ENCODE results near the gene P2RX7. TPM values are rescaled to one million over a fixed set of nuclear protein-coding genes. Genes with fewer than 3 reads are reported as not detected.
A peak's percentile ranks its signal among the peaks of the same experiment; 100 is the strongest.
"Not testable (repeated sequence)": the region's sequence is repeated elsewhere in the genome, so short reads cannot be mapped to it uniquely, and the experiment has no call there.

P2RX7 gene
- total and polyA plus RNA-seq, 8 donors = 0.77 to 8.8 (median 1.4) TPM

GRCh38 chr12:121138284-121138683 is 5.6 kb downstream of the P2RX7 start:
- DNase-seq (no peak), ATAC-seq (no peak), FAIRE-seq (no peak)
- Histone ChIP-seq H3K27ac (no peak overlapping the region), H3K4me3 (no peak overlapping the region), H3K27me3 (no peaks in the 10 kb centered on the region), H3K36me3 (no peaks in the 10 kb centered on the region), H3K4me1 (peaks cover 0 to 6% (median 0%) of the 10 kb centered on the region in 3 donors), H3K9me3 (no peaks in the 10 kb centered on the region)
- intact Hi-C loops (cut with DNase I) = no loop called here
- WGBS, 2 donors = 92 to 93% methylated on average over 5 of the region's 5 CpGs
- TF ChIP-seq CTCF (IDR thresholded peaks at IDR 0.05) = no peak

GRCh38 chr12:121139286-121139685 is 6.6 kb downstream of the P2RX7 start:
- H3K36me3 ChIP-seq = no peaks in the 10 kb centered on the region
- DNase-seq = no peak
- intact Hi-C loops (cut with DNase I) = no loop called here

GRCh38 chr12:121142171-121142950 is 9.7 kb downstream of the P2RX7 start:
- Histone ChIP-seq H3K36me3 (no peaks in the 10 kb centered on the region), H3K9me3 (no peaks in the 10 kb centered on the region), H3K4me3 (no peak overlapping the region), H3K27ac (no peak overlapping the region), H3K27me3 (no peaks in the 10 kb centered on the region), H3K4me1 (peaks cover 0 to 10% (median 0%) of the 10 kb centered on the region in 3 donors)
- intact Hi-C loops (cut with DNase I) = no loop called here
- 81 to 97% methylated on average over 11 of the region's 11 CpGs for WGBS, 2 donors
- ATAC-seq (no peak), DNase-seq (no peak), FAIRE-seq (no peak)
- TF ChIP-seq CTCF (IDR thresholded peaks at IDR 0.05) = no peak

More at GRCh38 chr12:121139286-121139685, 6.6 kb downstream of the P2RX7 start:
- H3K4me1 ChIP-seq = peaks cover 0 to 6% (median 0%) of the 10 kb centered on the region in 3 donors
- ATAC-seq (no peak), FAIRE-seq (no peak)
- no peak overlapping the region for H3K27ac ChIP-seq
- WGBS, 2 donors = 94% methylated on average over 5 of the region's 5 CpGs
- H3K27me3 ChIP-seq = no peaks in the 10 kb centered on the region
- no peak for TF ChIP-seq CTCF (IDR thresholded peaks at IDR 0.05)
- H3K4me3 ChIP-seq = no peak overlapping the region
- no peaks in the 10 kb centered on the region for H3K9me3 ChIP-seq

GRCh38 chr12:121144416-121144914 is 11.8 kb downstream of the P2RX7 start:
- DNase-seq (no peak), ATAC-seq (peak; percentile 53 to 87 (median 80)), FAIRE-seq (no peak)
- Histone ChIP-seq H3K36me3 (no peaks in the 10 kb centered on the region), H3K27ac (peak overlapping the region in 1 of 4 donors; percentile 23), H3K4me3 (no peak overlapping the region), H3K9me3 (no peaks in the 10 kb centered on the region), H3K4me1 (peaks cover 0 to 10% (median 0%) of the 10 kb centered on the region in 3 donors), H3K27me3 (no peaks in the 10 kb centered on the region)
- intact Hi-C loops (cut with DNase I) = no loop called here
- TF ChIP-seq CTCF (IDR thresholded peaks at IDR 0.05) = no peak
- WGBS, 2 donors = 74 to 84% methylated on average over 3 of the region's 3 CpGs

- H3K9me3 ChIP-seq = no peaks in the 10 kb centered on the region
- H3K4me3 ChIP-seq = no peak overlapping the region
- TF ChIP-seq CTCF (IDR thresholded peaks at IDR 0.05) = no peak
- H3K27me3 ChIP-seq = no peaks in the 10 kb centered on the region
- ATAC-seq (peak in 2 of 4 donors; percentile 54 to 58), DNase-seq (no peak), FAIRE-seq (no peak)
- 83 to 85% methylated on average over 8 of the region's 8 CpGs for WGBS, 2 donors
- intact Hi-C loops (cut with DNase I) = no loop called here
- H3K4me1 ChIP-seq = peaks cover 0 to 10% (median 0%) of the 10 kb centered on the region in 3 donors
- no peaks in the 10 kb centered on the region for H3K36me3 ChIP-seq
- peak overlapping the region in 1 of 4 donors; percentile 23 for H3K27ac ChIP-seq
These were observed 12.5 kb downstream of the P2RX7 start for GRCh38 chr12:121145221-121145620.

- H3K4me3 ChIP-seq; H3K36me3 ChIP-seq; FAIRE-seq; H3K27me3 ChIP-seq; H3K27ac ChIP-seq; intact Hi-C loops (cut with DNase I); H3K4me1 ChIP-seq; DNase-seq; H3K9me3 ChIP-seq; ATAC-seq: not testable (repeated sequence)
- WGBS, 2 donors = 87% methylated on average over 3 of the region's 3 CpGs
These were observed 16.6 kb downstream of the P2RX7 start for GRCh38 chr12:121149289-121149688.

Measured in pancreas (tissue), 10 donors.